Breast epithelium (tissue), 4 donors: ENCODE results near the gene MUC5AC. TPM values are rescaled to one million over a fixed set of nuclear protein-coding genes. Genes with fewer than 3 reads are reported as not detected.
A peak's percentile ranks its signal among the peaks of the same experiment; 100 is the strongest.

Experiments
- DNase-seq, 2 donors: peaks; one replicate each; pipeline ENCODE4 v3.0.0-alpha.2; 2019; ENCODE audit warnings: low spot score in 2 of 2
- H3K27ac ChIP-seq, 2 donors: fragments of 200-600 bp; sonication (generic) in 1 of 2; one replicate each; pipeline ENCODE4 v1.5.1; 2016 to 2019; ENCODE audit warnings: mild to moderate bottlenecking in 1 of 2
- H3K27me3 ChIP-seq, 2 donors: fragments of 200-600 bp; sonication (generic) in 1 of 2; one replicate each; pipeline versions ENCODE4 v1.5.1 to v1.6.0; 2017 to 2019; ENCODE audit warnings: control low read depth in 1 of 2, mild to moderate bottlenecking in 1 of 2
- H3K36me3 ChIP-seq: fragments of 200-600 bp; one replicate; pipeline ENCODE4 v1.5.1; 2019
- H3K4me1 ChIP-seq, 2 donors: fragments of 200-600 bp; sonication (generic); one replicate each; pipeline ENCODE4 v1.5.1; 2016 to 2019; ENCODE audit warnings: control low read depth in 1 of 2
- H3K4me3 ChIP-seq, 3 donors: fragments of 200-600 bp; sonication (generic); 1 replicate in 2 of 3; 2 replicates in 1 of 3; pipeline ENCODE4 v1.5.1; 2016 to 2019; ENCODE audit warnings: mild to moderate bottlenecking in 3 of 3, moderate library complexity in 2 of 3
- H3K9me3 ChIP-seq, 2 donors: fragments of 200-600 bp; sonication (generic) in 1 of 2; one replicate each; pipeline ENCODE4 v1.5.1; 2016 to 2019; ENCODE audit warnings: control low read depth in 1 of 2
- CTCF ChIP-seq, 3 donors: fragments of 450-650 bp; IDR thresholded peaks; one replicate each; pipeline ENCODE4 v1.5.1; 2016 to 2017; ENCODE audit warnings: antibody characterized with exemption in 3 of 3, mild to moderate bottlenecking in 3 of 3, moderate library complexity in 3 of 3
- POLR2A ChIP-seq: fragments of 450-650 bp; IDR thresholded peaks from one replicate; pipeline ENCODE4 v1.6.1; 2016; ENCODE audit warnings: antibody characterized with exemption, mild to moderate bottlenecking, moderate library complexity
- POLR2AphosphoS5 ChIP-seq, 3 donors: sonication (generic); formaldehyde crosslinking; IDR thresholded peaks; one replicate each; pipeline ENCODE4 v1.6.1; 2017; ENCODE audit warnings: antibody characterized with exemption in 3 of 3
- intact Hi-C: fragments of 100-400 bp; cut with DNase I; formaldehyde crosslinking; loops from one replicate; pipeline ENCODE4 v1.15.1; 2023; ENCODE audit warnings: low total_unique reads
- total RNA-seq, 3 donors: library from RNA; depleted of rRNA; stranded (reverse); fragments of >200 nt; gene quantifications; one replicate each; pipeline ENCODE4 v1.1.0, GENCODE V29; 2016

The MUC5AC gene
- total RNA-seq, 3 donors from 2014 or later: not detected

- Histone ChIP-seq H3K27ac (no peak overlapping the region), H3K9me3 (no peaks in the 10 kb centered on the region), H3K4me1 (peaks cover 0 to 4% of the 10 kb centered on the region in 2 donors), H3K27me3 (peaks cover 0 to 47% of the 10 kb centered on the region in 2 donors), H3K4me3 (no peak overlapping the region), H3K36me3 (no peaks in the 10 kb centered on the region)
- intact Hi-C loops: no loop called here
- TF ChIP-seq POLR2A (no peak), CTCF (IDR thresholded peaks at IDR 0.05) (no peak), POLR2AphosphoS5 (IDR thresholded peaks at IDR 0.05) (no peak)
- no peak for DNase-seq
Measured at GRCh38 chr11:1218256-1218787, 60.6 kb downstream of the MUC5AC start.

- no peaks in the 10 kb centered on the region for H3K36me3 ChIP-seq
- peaks cover 0 to 4% of the 10 kb centered on the region in 2 donors for H3K4me1 ChIP-seq
- H3K9me3 ChIP-seq: no peaks in the 10 kb centered on the region
- no peak for TF ChIP-seq POLR2AphosphoS5 (IDR thresholded peaks at IDR 0.05)
- TF ChIP-seq POLR2A: no peak
- TF ChIP-seq CTCF (IDR thresholded peaks at IDR 0.05): no peak
- H3K4me3 ChIP-seq: no peak overlapping the region
- peak overlapping the region in 1 of 2 donors; percentile 69 for H3K27ac ChIP-seq
- peaks cover 1 to 52% of the 10 kb centered on the region in 2 donors for H3K27me3 ChIP-seq
- no peak for DNase-seq
- intact Hi-C loops: no loop called here
Measured at GRCh38 chr11:1218788-1219445, 61.2 kb downstream of the MUC5AC start.

- no peak for DNase-seq
Measured at GRCh38 chr11:1219446-1219833, 61.7 kb downstream of the MUC5AC start.

GRCh38 chr11:1219834-1220815 lies 62.4 kb downstream of the MUC5AC start:
- Histone ChIP-seq H3K27ac (peak overlapping the region; percentile 33 to 69), H3K4me3 (no peak overlapping the region), H3K9me3 (no peaks in the 10 kb centered on the region), H3K36me3 (no peaks in the 10 kb centered on the region), H3K4me1 (peaks cover 0 to 4% of the 10 kb centered on the region in 2 donors), H3K27me3 (peaks cover 4 to 55% of the 10 kb centered on the region in 2 donors)
- DNase-seq: no peak
- intact Hi-C loops: no loop called here
- TF ChIP-seq POLR2A: no peak
- no peak for TF ChIP-seq CTCF (IDR thresholded peaks at IDR 0.05)
- TF ChIP-seq POLR2AphosphoS5 (IDR thresholded peaks at IDR 0.05): no peak

More at GRCh38 chr11:1219446-1219833, 61.7 kb downstream of the MUC5AC start:
- Histone ChIP-seq H3K4me3 (no peak overlapping the region), H3K9me3 (no peaks in the 10 kb centered on the region), H3K27me3 (peaks cover 4 to 55% of the 10 kb centered on the region in 2 donors), H3K27ac (peak overlapping the region; percentile 33 to 69), H3K4me1 (peaks cover 0 to 4% of the 10 kb centered on the region in 2 donors), H3K36me3 (no peaks in the 10 kb centered on the region)
- TF ChIP-seq CTCF (IDR thresholded peaks at IDR 0.05): no peak
- TF ChIP-seq POLR2AphosphoS5 (IDR thresholded peaks at IDR 0.05): no peak
- intact Hi-C loops: no loop called here
